Measurements from ENCODE around the gene URB2.
A peak's percentile ranks its signal among the peaks of the same experiment; 100 is the strongest.

URB2 gene

GRCh38 chr1:229645324-229645993, 19.4 kb downstream of the URB2 start:
- peak; percentile 10 for DNase-seq (ENCODE audit: low read depth)

- DNase-seq (ENCODE audit: low read depth): no peak
Measured at GRCh38 chr1:229648406-229648805, 22.4 kb downstream of the URB2 start.

- DNase-seq (ENCODE audit: low read depth): no peak
Measured at GRCh38 chr1:229650045-229650444, 24.0 kb downstream of the URB2 start.

- DNase-seq (ENCODE audit: low read depth): no peak
Measured at GRCh38 chr1:229651546-229651945, 25.5 kb downstream of the URB2 start.

- no peak for DNase-seq (ENCODE audit: low read depth)
Measured at GRCh38 chr1:229653420-229653819, 27.4 kb downstream of the URB2 start.

GRCh38 chr1:229655781-229656180, 29.7 kb downstream of the URB2 start:
- DNase-seq (ENCODE audit: low read depth): no peak

GRCh38 chr1:229657993-229658755, 32.1 kb downstream of the URB2 start:
- DNase-seq (ENCODE audit: low read depth): no peak

- DNase-seq (ENCODE audit: low read depth): peak; percentile 74
Measured at GRCh38 chr1:229661022-229661877, 35.2 kb downstream of the URB2 start.

GRCh38 chr1:229661897-229662296, 35.9 kb downstream of the URB2 start:
- no peak for DNase-seq (ENCODE audit: low read depth)

GRCh38 chr1:229664133-229664689, 38.2 kb downstream of the URB2 start:
- DNase-seq (ENCODE audit: low read depth): peak; percentile 89

GRCh38 chr1:229665912-229666558, 40.0 kb downstream of the URB2 start:
- no peak for DNase-seq (ENCODE audit: low read depth)

GRCh38 chr1:229666585-229666984, 40.5 kb downstream of the URB2 start:
- DNase-seq (ENCODE audit: low read depth): peak; percentile 11

GRCh38 chr1:229669333-229669732, 43.3 kb downstream of the URB2 start:
- peak; percentile 43 for DNase-seq (ENCODE audit: low read depth)

GRCh38 chr1:229671310-229671709, 45.3 kb downstream of the URB2 start:
- no peak for DNase-seq (ENCODE audit: low read depth)

GRCh38 chr1:229672246-229672645, 46.2 kb downstream of the URB2 start:
- DNase-seq (ENCODE audit: low read depth): no peak

- DNase-seq (ENCODE audit: low read depth): no peak
Measured at GRCh38 chr1:229674042-229674441, 48.0 kb downstream of the URB2 start.

GRCh38 chr1:229675396-229675795, 49.3 kb downstream of the URB2 start:
- DNase-seq (ENCODE audit: low read depth): peak; percentile 15

GRCh38 chr1:229685149-229685548, 59.1 kb downstream of the URB2 start:
- DNase-seq (ENCODE audit: low read depth): no peak

- DNase-seq (ENCODE audit: low read depth): no peak
Measured at GRCh38 chr1:229689273-229689672, 63.2 kb downstream of the URB2 start.

GRCh38 chr1:229689904-229690303, 63.9 kb downstream of the URB2 start:
- no peak for DNase-seq (ENCODE audit: low read depth)

GRCh38 chr1:229690662-229691061, 64.6 kb downstream of the URB2 start:
- no peak for DNase-seq (ENCODE audit: low read depth)

GRCh38 chr1:229691362-229691761, 65.3 kb downstream of the URB2 start:
- no peak for DNase-seq (ENCODE audit: low read depth)

Data from iris pigment epithelial cell (primary cell).